CD4-positive, alpha-beta memory T cell (primary cell): Measurements from ENCODE around the gene PHAX. TPM values are rescaled to one million over a fixed set of nuclear protein-coding genes. Genes with fewer than 3 reads are reported as not detected.

Experiments used
- CTCF ChIA-PET: fragments of 350-600 bp; sonication (Branson Sonifier 250); formaldehyde crosslinking; loops from one replicate; lab custom pipeline; 2021; ENCODE audit warnings: inconsistent platforms; ENCODE audit not compliant: partially characterized antibody; lab: Charles Lee
- POLR2A ChIA-PET: fragments of 350-600 bp; sonication (Branson Sonifier 250); formaldehyde crosslinking; loops from one replicate; lab custom pipeline; 2021; ENCODE audit not compliant: partially characterized antibody; lab: Charles Lee
- DNase-seq, 5 donors: peaks; one replicate each; pipeline versions ENCODE4 v3.0.0 to v3.0.0-alpha.2; 2020 to 2022; ENCODE audit warnings: mixed read lengths in 1 of 5
- H3K27ac ChIP-seq: one replicate; pipeline ENCODE4 v1.7.0; 2013; ENCODE audit warnings: low read depth, low read length
- H3K27me3 ChIP-seq: 2 replicates; pipeline ENCODE4 v1.7.0; 2013; ENCODE audit warnings: mild to moderate bottlenecking, low read length, moderate library complexity; ENCODE audit not compliant: insufficient read depth
- H3K36me3 ChIP-seq: 2 replicates; pipeline ENCODE4 v1.7.0; 2013; ENCODE audit warnings: mild to moderate bottlenecking, low read length, moderate library complexity; ENCODE audit not compliant: insufficient read depth
- H3K4me1 ChIP-seq: 2 replicates; pipeline ENCODE4 v1.7.0; 2013; ENCODE audit warnings: mild to moderate bottlenecking, low read length, moderate library complexity; ENCODE audit not compliant: insufficient read depth
- H3K4me3 ChIP-seq, 2 donors: one replicate each; pipeline ENCODE4 v1.7.0; 2013; ENCODE audit warnings: low read length in 2 of 2, mild to moderate bottlenecking in 1 of 2
- H3K9me3 ChIP-seq, 2 donors: one replicate each; pipeline ENCODE4 v1.7.0; 2013; ENCODE audit warnings: low read length in 2 of 2, control low read depth in 1 of 2; ENCODE audit not compliant: control insufficient read depth in 1 of 2
- H3K27ac Mint-ChIP-seq, 7 donors: one replicate each; pipeline ENCODE4 v1.8.0; 2020 to 2021; ENCODE audit warnings: mixed read lengths in 7 of 7, mild to moderate bottlenecking in 6 of 7, inconsistent platforms in 3 of 7, moderate library complexity in 3 of 7
- H3K27me3 Mint-ChIP-seq, 2 donors: one replicate each; pipeline ENCODE4 v1.8.0; 2020 to 2021; ENCODE audit warnings: mixed read lengths in 2 of 2
- H3K36me3 Mint-ChIP-seq, 2 donors: one replicate each; pipeline ENCODE4 v1.8.0; 2020 to 2021; ENCODE audit warnings: mixed read lengths in 2 of 2, inconsistent platforms in 1 of 2, mild to moderate bottlenecking in 1 of 2
- H3K4me1 Mint-ChIP-seq, 4 donors: one replicate each; pipeline ENCODE4 v1.8.0; 2020 to 2021; ENCODE audit warnings: mixed read lengths in 4 of 4, mild to moderate bottlenecking in 1 of 4
- H3K4me3 Mint-ChIP-seq, 8 donors: one replicate each; pipeline ENCODE4 v1.8.0; 2020 to 2021; ENCODE audit warnings: mixed read lengths in 8 of 8, mild to moderate bottlenecking in 7 of 8, moderate library complexity in 6 of 8, inconsistent platforms in 3 of 8
- H3K9me3 Mint-ChIP-seq, 8 donors: one replicate each; pipeline ENCODE4 v1.8.0; 2020 to 2021; ENCODE audit warnings: mixed read lengths in 8 of 8, mild to moderate bottlenecking in 5 of 8, inconsistent platforms in 3 of 8, moderate library complexity in 1 of 8
- intact Hi-C: fragments of 100-400 bp; cut with micrococcal nuclease; formaldehyde crosslinking; loops from one replicate; pipeline ENCODE4 v1.15.1; 2023
- polyA plus RNA-seq, 2 donors: library from polyadenylated mRNA; unstranded; fragments of 300-500 nt; fragmentation: Illumina TruSeq; gene quantifications; one replicate each; pipeline ENCODE4 v1.2.3, GENCODE V29; 2021
- total RNA-seq, 2 experiments: library from RNA; stranded (reverse); gene quantifications; one replicate each; pipeline ENCODE4 v1.2.3, GENCODE V29; 2021

The PHAX gene
- total and polyA plus RNA-seq, 4 experiments from 2014 or later, result 41.2 to 112 (median 51.7) TPM

DNA sequence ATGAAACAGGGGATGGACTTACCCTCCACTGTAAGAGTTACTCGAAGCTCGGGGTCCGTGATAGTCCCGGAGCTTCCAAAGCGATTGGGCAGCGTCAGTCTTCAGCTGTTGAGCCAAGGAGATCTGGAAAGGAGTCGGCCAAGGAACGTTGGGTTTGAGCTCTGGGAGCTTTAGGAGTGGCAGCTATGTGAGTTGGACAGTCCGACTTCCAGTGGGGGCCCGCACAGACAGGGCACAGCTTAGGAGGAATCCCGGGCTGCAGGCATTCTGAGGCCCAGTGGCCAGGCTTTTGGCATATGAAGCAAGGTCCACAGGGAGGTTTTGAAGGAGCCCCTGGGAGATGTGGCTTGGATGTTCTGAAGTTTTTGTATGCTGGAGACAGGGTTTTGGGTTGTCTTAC, 72.7 kb downstream of the PHAX start:
- Mint-ChIP-seq H3K9me3 (peaks cover 0 to 4% (median 0%) of the 10 kb centered on the region in 8 donors), H3K27me3 (no peaks in the 10 kb centered on the region), H3K36me3 (no peaks in the 10 kb centered on the region), H3K27ac (no peak overlapping the region), H3K4me1 (peaks cover 3 to 5% (median 4%) of the 10 kb centered on the region in 4 donors), H3K4me3 (no peak overlapping the region)
- H3K9me3 ChIP-seq, result peaks cover 0 to 3% of the 10 kb centered on the region in 2 donors
- no peak overlapping the region for H3K27ac ChIP-seq
- H3K36me3 ChIP-seq, result no peaks in the 10 kb centered on the region
- ChIA-PET CTCF (interaction anchor here (0.7 to 11.0 kb wide), 5 partner anchors 106 to 603 kb away, joined by 3 to 319 read pairs (median 4); partner anchors contain the start of gene LMNB1), POLR2A (interaction anchor here (9.1 kb wide), 1 partner anchor 105 kb away, joined by 72 read pairs; the partner anchor contains the start of gene LMNB1)
- no peaks in the 10 kb centered on the region for H3K4me1 ChIP-seq
- no peak for DNase-seq
- no peak overlapping the region for H3K4me3 ChIP-seq
- no peaks in the 10 kb centered on the region for H3K27me3 ChIP-seq
- intact Hi-C loops, result no loop called here

DNA sequence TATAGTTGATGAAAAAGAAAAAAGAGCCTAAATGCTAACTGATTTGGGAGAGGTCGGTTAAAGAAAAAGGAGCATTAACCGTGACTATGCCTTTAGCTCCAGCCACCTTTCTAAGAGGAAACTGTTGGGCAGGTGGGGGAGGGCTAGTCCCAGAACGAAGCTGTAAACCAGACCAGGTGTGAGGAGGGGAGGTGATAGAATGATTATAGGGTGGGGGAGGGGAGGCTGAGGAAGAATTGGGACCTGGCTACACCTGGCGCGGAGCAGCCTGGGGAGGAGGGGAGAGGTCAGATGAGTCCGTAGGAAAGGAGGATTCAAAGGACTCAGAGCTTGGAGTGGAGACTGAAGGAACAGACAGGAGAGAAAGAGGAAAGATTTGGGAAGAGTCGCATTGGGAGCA, 73.4 kb downstream of the PHAX start:
- Mint-ChIP-seq H3K27ac (no peak overlapping the region), H3K27me3 (no peaks in the 10 kb centered on the region), H3K36me3 (no peaks in the 10 kb centered on the region), H3K4me1 (peaks cover 3 to 5% (median 4%) of the 10 kb centered on the region in 4 donors), H3K4me3 (no peak overlapping the region), H3K9me3 (peaks cover 0 to 4% (median 0%) of the 10 kb centered on the region in 8 donors)
- Histone ChIP-seq H3K27ac (no peak overlapping the region), H3K4me3 (no peak overlapping the region), H3K4me1 (no peaks in the 10 kb centered on the region), H3K36me3 (no peaks in the 10 kb centered on the region), H3K27me3 (no peaks in the 10 kb centered on the region), H3K9me3 (peaks cover 0 to 3% of the 10 kb centered on the region in 2 donors)
- ChIA-PET POLR2A (interaction anchor here (9.1 kb wide), 1 partner anchor 104 kb away, joined by 72 read pairs; the partner anchor contains the start of gene LMNB1), CTCF (interaction anchor here (1.1 to 11.0 kb wide), 6 partner anchors 12 to 135 kb away, joined by 3 to 319 read pairs (median 24); partner anchors contain the start of gene LMNB1)
- intact Hi-C loops, result no loop called here
- DNase-seq, result no peak

DNA sequence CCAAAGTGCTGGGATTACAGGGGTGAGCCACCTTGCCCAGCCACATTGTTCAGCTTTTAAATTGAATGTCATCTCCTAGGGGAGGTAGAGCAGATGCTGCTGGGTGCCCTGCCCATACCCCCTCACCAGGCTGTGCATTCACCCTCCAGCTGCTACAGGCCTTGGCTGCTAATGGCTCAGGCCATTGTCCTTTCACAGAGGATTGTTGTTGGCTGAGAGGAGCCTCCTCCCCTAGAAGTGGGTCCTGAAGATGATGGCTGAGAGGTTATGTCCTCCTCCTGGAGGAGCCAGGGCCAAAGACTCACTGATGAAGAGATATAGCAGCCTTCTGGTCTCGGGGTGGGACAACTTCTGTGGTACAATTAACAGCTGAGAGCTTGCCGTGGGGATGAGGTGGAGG, 74.6 kb downstream of the PHAX start:
- intact Hi-C loops, result loop anchor here (5.0 kb wide), 3 partner anchors 352 to 817 kb away; no protein-coding TSS in a partner anchor
- peaks cover 3 to 5% (median 4%) of the 10 kb centered on the region in 4 donors for H3K4me1 Mint-ChIP-seq
- no peak overlapping the region for H3K27ac Mint-ChIP-seq
- ChIA-PET CTCF (interaction anchor here (0.7 to 11.0 kb wide), 20 partner anchors 10 to 641 kb away, joined by 3 to 319 read pairs (median 6); partner anchors contain the start of gene LMNB1), POLR2A (interaction anchor here (0.6 to 9.1 kb wide), 2 partner anchors 103 to 241 kb away, joined by 3 to 72 read pairs; partner anchors contain the start of gene LMNB1)
- no peaks in the 10 kb centered on the region for H3K9me3 ChIP-seq
- no peaks in the 10 kb centered on the region for H3K36me3 ChIP-seq
- no peaks in the 10 kb centered on the region for H3K27me3 ChIP-seq
- no peak for DNase-seq
- peaks cover 0 to 4% (median 0%) of the 10 kb centered on the region in 8 donors for H3K9me3 Mint-ChIP-seq
- no peak overlapping the region for H3K4me3 ChIP-seq
- no peak overlapping the region for H3K4me3 Mint-ChIP-seq
- H3K4me1 ChIP-seq, result no peaks in the 10 kb centered on the region
- no peaks in the 10 kb centered on the region for H3K36me3 Mint-ChIP-seq
- H3K27me3 Mint-ChIP-seq, result no peaks in the 10 kb centered on the region
- no peak overlapping the region for H3K27ac ChIP-seq

GRCh38 chr5:126676195-126676624, 75.5 kb downstream of the PHAX start:
- POLR2A ChIA-PET, result interaction anchor here (9.1 kb wide), 1 partner anchor 102 kb away, joined by 72 read pairs; the partner anchor contains the start of gene LMNB1
- Mint-ChIP-seq H3K9me3 (peaks cover 0 to 3% (median 0%) of the 10 kb centered on the region in 8 donors), H3K36me3 (no peaks in the 10 kb centered on the region), H3K4me1 (peaks cover 3 to 5% (median 4%) of the 10 kb centered on the region in 4 donors), H3K27me3 (no peaks in the 10 kb centered on the region), H3K4me3 (no peak overlapping the region), H3K27ac (peak overlapping the region in 2 of 7 donors; percentile 2 to 31)
- intact Hi-C loops, result loop anchor here (1.0 to 5.0 kb wide), 7 partner anchors 20 to 816 kb away; no protein-coding TSS in a partner anchor
- Histone ChIP-seq H3K9me3 (no peaks in the 10 kb centered on the region), H3K27me3 (no peaks in the 10 kb centered on the region), H3K4me1 (no peaks in the 10 kb centered on the region), H3K4me3 (no peak overlapping the region), H3K27ac (no peak overlapping the region), H3K36me3 (no peaks in the 10 kb centered on the region)
- CTCF ChIA-PET, result interaction anchor here (0.7 to 11.0 kb wide), 20 partner anchors 10 to 640 kb away, joined by 3 to 319 read pairs (median 6); partner anchors contain the start of gene LMNB1
- DNase-seq, result peak; percentile 65 to 74 (median 72)

Other genes with a start within 250 kb of the PHAX start
- gene GRAMD2B, start 177.5 kb upstream of the PHAX start, total RNA-seq, result 1 to 10 TPM; 4.8 to 6.1 TPM
- 1 to 10 TPM; 4.0 to 5.5 TPM for gene GRAMD2B, start 177.5 kb upstream of the PHAX start, polyA plus RNA-seq
- 1 to 10 TPM; 1.3 to 2.2 TPM for gene ALDH7A1, start 5.7 kb upstream of the PHAX start, total RNA-seq
- gene ALDH7A1, start 5.7 kb upstream of the PHAX start, polyA plus RNA-seq, result 1 to 10 TPM; 1.4 to 4.8 TPM
- 10 to 100 TPM; 28.2 to 32.3 TPM for gene LMNB1, start 176.2 kb downstream of the PHAX start, total RNA-seq
- 1 to 10 TPM; 2.0 to 8.8 TPM for gene LMNB1, start 176.2 kb downstream of the PHAX start, polyA plus RNA-seq